Trophoblast cell (in vitro differentiated cells and primary cell): ENCODE results near the gene NXPE1.
"Not testable (repeated sequence)": the region's sequence is repeated elsewhere in the genome, so short reads cannot be mapped to it uniquely, and the experiment has no call there.

Source experiments
- DNase-seq, 2 donors: peaks; one replicate each; pipeline ENCODE4 v3.0.0-alpha.2; 2016
- H2AFZ ChIP-seq: 2 replicates; pipeline ENCODE4 v1.6.1; 2013; ENCODE audit warnings: low read length, moderate library complexity, mild to moderate bottlenecking; ENCODE audit not compliant: insufficient read depth, poor library complexity
- H2AK5ac ChIP-seq: 2 replicates; pipeline ENCODE4 v1.6.1; 2013; ENCODE audit warnings: mild to moderate bottlenecking, low read length
- H2BK120ac ChIP-seq: 2 replicates; pipeline ENCODE4 v1.6.1; 2013; ENCODE audit warnings: low read length, mild to moderate bottlenecking, moderate library complexity; ENCODE audit not compliant: insufficient read depth, poor library complexity
- H2BK12ac ChIP-seq: 2 replicates; pipeline ENCODE4 v1.6.1; 2013; ENCODE audit warnings: mild to moderate bottlenecking, low read length, moderate library complexity
- H2BK5ac ChIP-seq: 2 replicates; pipeline ENCODE4 v1.6.1; 2013; ENCODE audit warnings: low read length, low read depth, moderate library complexity, mild to moderate bottlenecking; ENCODE audit not compliant: poor library complexity
- H3K14ac ChIP-seq: 2 replicates; pipeline ENCODE4 v1.6.1; 2013; ENCODE audit warnings: mild to moderate bottlenecking, low read length
- H3K18ac ChIP-seq: 2 replicates; pipeline ENCODE4 v1.6.1; 2013; ENCODE audit warnings: mild to moderate bottlenecking, low read length
- H3K23ac ChIP-seq: 2 replicates; pipeline ENCODE4 v1.6.1; 2013; ENCODE audit warnings: low read length
- H3K27ac ChIP-seq: 2 replicates; pipeline ENCODE4 v1.5.1; 2013; ENCODE audit warnings: low read depth, mild to moderate bottlenecking, inconsistent platforms, low read length, moderate library complexity
- H3K27me3 ChIP-seq: 2 replicates; pipeline ENCODE4 v1.6.1; 2013; ENCODE audit warnings: inconsistent platforms, mild to moderate bottlenecking, low read length, moderate library complexity; ENCODE audit not compliant: insufficient read depth
- H3K36me3 ChIP-seq, 2 experiments: 1 replicate in 1 of 2; 2 replicates in 1 of 2; pipeline ENCODE4 v1.6.1; 2013; ENCODE audit warnings: low read length in 2 of 2, mild to moderate bottlenecking in 2 of 2, moderate library complexity in 1 of 2; ENCODE audit not compliant: insufficient read depth in 2 of 2, control insufficient read depth in 1 of 2
- H3K4ac ChIP-seq: 2 replicates; pipeline ENCODE4 v1.6.1; 2013; ENCODE audit warnings: low read depth, mild to moderate bottlenecking, low read length, moderate library complexity
- H3K4me1 ChIP-seq, 2 experiments: 1 replicate in 1 of 2; 2 replicates in 1 of 2; pipeline ENCODE4 v1.6.1; 2013; ENCODE audit warnings: low read length in 2 of 2, mild to moderate bottlenecking in 2 of 2, moderate library complexity in 1 of 2; ENCODE audit not compliant: insufficient read depth in 2 of 2, control insufficient read depth in 1 of 2
- H3K4me2 ChIP-seq: 2 replicates; pipeline ENCODE4 v1.6.1; 2013; ENCODE audit warnings: inconsistent platforms, mild to moderate bottlenecking, low read length, moderate library complexity
- H3K4me3 ChIP-seq: 2 replicates; pipeline ENCODE4 v1.5.1; 2013; ENCODE audit warnings: mild to moderate bottlenecking, low read depth, low read length, inconsistent platforms
- H3K79me1 ChIP-seq: one replicate; pipeline ENCODE4 v1.6.1; 2013; ENCODE audit warnings: low read length
- H3K79me2 ChIP-seq: 2 replicates; pipeline ENCODE4 v1.6.1; 2013; ENCODE audit warnings: low read length, mild to moderate bottlenecking; ENCODE audit not compliant: control insufficient read depth, insufficient read depth, poor library complexity
- H3K9ac ChIP-seq: 2 replicates; pipeline ENCODE4 v1.6.1; 2013; ENCODE audit warnings: mild to moderate bottlenecking, low read length
- H3K9me3 ChIP-seq: 2 replicates; pipeline ENCODE4 v1.6.1; 2013; ENCODE audit warnings: low read depth, mild to moderate bottlenecking, control low read depth, inconsistent platforms, low read length; ENCODE audit not compliant: insufficient read depth
- H4K12ac ChIP-seq: 2 replicates; pipeline ENCODE4 v1.6.1; 2013; ENCODE audit warnings: low read depth, mild to moderate bottlenecking, low read length, moderate library complexity
- H4K8ac ChIP-seq: 2 replicates; pipeline ENCODE4 v1.6.1; 2013; ENCODE audit warnings: low read depth, mild to moderate bottlenecking, low read length, moderate library complexity
- H4K91ac ChIP-seq: one replicate; pipeline ENCODE4 v1.6.1; 2013; ENCODE audit warnings: low read depth, mild to moderate bottlenecking, low read length, moderate library complexity
- WGBS: extraction: QIAGEN DNeasy Blood & Tissue Kit; methylation state at CpG from one replicate; pipeline ENCODE4 v1.1.7; 2013; ENCODE audit warnings: missing lambda C conversion rate; ENCODE audit not compliant: insufficient read length, insufficient coverage; ENCODE audit errors: extremely low coverage; 5-methylcytosine and 5-hydroxymethylcytosine counted together

NXPE1 gene

GRCh38 chr11:114606802-114607075, 47.1 kb upstream of the NXPE1 start:
- H4K12ac ChIP-seq, H3K4me2 ChIP-seq, H3K4ac ChIP-seq, H2BK12ac ChIP-seq, H2AK5ac ChIP-seq, H3K4me1 ChIP-seq, H2AFZ ChIP-seq, H4K8ac ChIP-seq, DNase-seq, H2BK120ac ChIP-seq, H3K79me2 ChIP-seq, H3K9ac ChIP-seq, H2BK5ac ChIP-seq, H3K36me3 ChIP-seq, H4K91ac ChIP-seq, H3K27ac ChIP-seq, H3K23ac ChIP-seq, H3K9me3 ChIP-seq, H3K4me3 ChIP-seq, H3K79me1 ChIP-seq, H3K27me3 ChIP-seq, H3K14ac ChIP-seq, H3K18ac ChIP-seq: not testable (repeated sequence)
- no CpG with 5 or more reads among the region's 5 CpGs for WGBS

GRCh38 chr11:114606003-114606801, 46.5 kb upstream of the NXPE1 start:
- H3K79me2 ChIP-seq, result no peaks in the 10 kb centered on the region
- WGBS, result no CpG with 5 or more reads among the region's 9 CpGs

GRCh38 chr11:114605370-114605769, 45.7 kb upstream of the NXPE1 start:
- H3K27ac ChIP-seq, result no peak overlapping the region
- no peak overlapping the region for H4K91ac ChIP-seq
- H3K27me3 ChIP-seq, result no peaks in the 10 kb centered on the region
- no peak overlapping the region for H3K23ac ChIP-seq
- no peaks in the 10 kb centered on the region for H3K9me3 ChIP-seq
- no peak for DNase-seq
- no peak overlapping the region for H3K9ac ChIP-seq
- no peaks in the 10 kb centered on the region for H3K79me2 ChIP-seq
- H2BK5ac ChIP-seq, result no peak overlapping the region
- H3K4ac ChIP-seq, result no peak overlapping the region
- H3K36me3 ChIP-seq, result no peaks in the 10 kb centered on the region
- no peak overlapping the region for H3K4me2 ChIP-seq
- H3K4me1 ChIP-seq, result no peaks in the 10 kb centered on the region
- no peak overlapping the region for H2AK5ac ChIP-seq
- H4K12ac ChIP-seq, result no peak overlapping the region
- no peaks in the 10 kb centered on the region for H3K79me1 ChIP-seq
- no peak overlapping the region for H4K8ac ChIP-seq
- H2BK12ac ChIP-seq, result no peak overlapping the region
- WGBS, result no CpG with 5 or more reads among the region's 10 CpGs
- no peak overlapping the region for H3K4me3 ChIP-seq
- H2BK120ac ChIP-seq, result no peak overlapping the region
- no peak overlapping the region for H3K14ac ChIP-seq
- H3K18ac ChIP-seq, result no peak overlapping the region
- no peak overlapping the region for H2AFZ ChIP-seq

More at GRCh38 chr11:114606003-114606801, 46.5 kb upstream of the NXPE1 start:
- H3K4me3 ChIP-seq, result no peak overlapping the region
- H3K27ac ChIP-seq, result no peak overlapping the region
- no peaks in the 10 kb centered on the region for H3K79me1 ChIP-seq
- no peak overlapping the region for H2AFZ ChIP-seq
- no peaks in the 10 kb centered on the region for H3K9me3 ChIP-seq
- no peak overlapping the region for H4K8ac ChIP-seq
- no peak overlapping the region for H2BK120ac ChIP-seq
- H3K4ac ChIP-seq, result no peak overlapping the region
- H2AK5ac ChIP-seq, result no peak overlapping the region
- no peak overlapping the region for H3K4me2 ChIP-seq
- no peaks in the 10 kb centered on the region for H3K27me3 ChIP-seq
- peak in 1 of 2 donors; percentile 18 for DNase-seq
- no peaks in the 10 kb centered on the region for H3K36me3 ChIP-seq
- H3K23ac ChIP-seq, result no peak overlapping the region
- no peak overlapping the region for H2BK5ac ChIP-seq
- no peak overlapping the region for H2BK12ac ChIP-seq
- H4K91ac ChIP-seq, result no peak overlapping the region
- no peak overlapping the region for H3K9ac ChIP-seq
- H3K14ac ChIP-seq, result no peak overlapping the region
- no peaks in the 10 kb centered on the region for H3K4me1 ChIP-seq
- H4K12ac ChIP-seq, result no peak overlapping the region
- no peak overlapping the region for H3K18ac ChIP-seq

- no peaks in the 10 kb centered on the region for H3K27me3 ChIP-seq
- no peak overlapping the region for H2AK5ac ChIP-seq
- H3K4ac ChIP-seq, result no peak overlapping the region
- no peak overlapping the region for H4K12ac ChIP-seq
- H2BK5ac ChIP-seq, result no peak overlapping the region
- H2BK120ac ChIP-seq, result no peak overlapping the region
- H2AFZ ChIP-seq, result no peak overlapping the region
- no peaks in the 10 kb centered on the region for H3K79me1 ChIP-seq
- H4K8ac ChIP-seq, result no peak overlapping the region
- no peak overlapping the region for H3K27ac ChIP-seq
- H3K18ac ChIP-seq, result no peak overlapping the region
- H3K4me1 ChIP-seq, result no peaks in the 10 kb centered on the region
- DNase-seq, result no peak
- H3K9ac ChIP-seq, result no peak overlapping the region
- H3K23ac ChIP-seq, result no peak overlapping the region
- no peaks in the 10 kb centered on the region for H3K9me3 ChIP-seq
- no CpG with 5 or more reads among the region's 5 CpGs for WGBS
- no peak overlapping the region for H3K4me3 ChIP-seq
- H4K91ac ChIP-seq, result no peak overlapping the region
- no peak overlapping the region for H3K4me2 ChIP-seq
- H2BK12ac ChIP-seq, result no peak overlapping the region
- no peaks in the 10 kb centered on the region for H3K36me3 ChIP-seq
- no peak overlapping the region for H3K14ac ChIP-seq
- no peaks in the 10 kb centered on the region for H3K79me2 ChIP-seq
Measured at GRCh38 chr11:114604886-114605285, 45.2 kb upstream of the NXPE1 start.
